ENCODE results near the gene NT5M.

NT5M gene

GRCh38 chr17:17366235-17366634 lies 63.1 kb downstream of the NT5M start:
- no peak overlapping the region for H3K27ac ChIP-seq (ENCODE audit: low read depth, low read length)
- no peaks in the 10 kb centered on the region for H3K4me1 ChIP-seq (ENCODE audit: control insufficient read depth, low read length)
- no peaks in the 10 kb centered on the region for H4K20me1 ChIP-seq (ENCODE audit: control insufficient read depth, insufficient read depth, low read depth, low read length)
- no peaks in the 10 kb centered on the region for H3K79me2 ChIP-seq (ENCODE audit: control insufficient read depth, low read length)
- peaks cover 18% of the 10 kb centered on the region for H3K27me3 ChIP-seq (ENCODE audit: control insufficient read depth, low read length)
- H3K9me3 ChIP-seq (ENCODE audit: control insufficient read depth, insufficient read depth, low read length): no peaks in the 10 kb centered on the region
- no peaks in the 10 kb centered on the region for H3K36me3 ChIP-seq (ENCODE audit: control insufficient read depth, low read length)
- no peaks in the 10 kb centered on the region for H3F3A ChIP-seq (ENCODE audit: control insufficient read depth, insufficient read depth)
- H3K9me2 ChIP-seq (replicated peaks; ENCODE audit: control insufficient read depth, low read length): no peaks in the 10 kb centered on the region
- H3K4me2 ChIP-seq (ENCODE audit: low read length): no peak overlapping the region
- no peak overlapping the region for H3K4me3 ChIP-seq (ENCODE audit: low read length)
- no peak for TF ChIP-seq CTCF (IDR thresholded peaks at IDR 0.05; ENCODE audit: low read depth, low read length, poor library complexity, severe bottlenecking)
- no peak for TF ChIP-seq EZH2phosphoT487 (IDR thresholded peaks at IDR 0.05; ENCODE audit: borderline replicate concordance, low read length)

- H3K27me3 ChIP-seq (ENCODE audit: control insufficient read depth, low read length): peaks cover 18% of the 10 kb centered on the region
- no peaks in the 10 kb centered on the region for H3K9me3 ChIP-seq (ENCODE audit: control insufficient read depth, insufficient read depth, low read length)
- H3F3A ChIP-seq (ENCODE audit: control insufficient read depth, insufficient read depth): no peaks in the 10 kb centered on the region
- no peaks in the 10 kb centered on the region for H3K36me3 ChIP-seq (ENCODE audit: control insufficient read depth, low read length)
- no peak overlapping the region for H3K27ac ChIP-seq (ENCODE audit: low read depth, low read length)
- H4K20me1 ChIP-seq (ENCODE audit: control insufficient read depth, insufficient read depth, low read depth, low read length): no peaks in the 10 kb centered on the region
- TF ChIP-seq EZH2phosphoT487 (IDR thresholded peaks at IDR 0.05; ENCODE audit: borderline replicate concordance, low read length): no peak
- TF ChIP-seq CTCF (IDR thresholded peaks at IDR 0.05; ENCODE audit: low read depth, low read length, poor library complexity, severe bottlenecking): no peak
- H3K4me3 ChIP-seq (ENCODE audit: low read length): no peak overlapping the region
- no peak overlapping the region for H3K4me2 ChIP-seq (ENCODE audit: low read length)
- H3K9me2 ChIP-seq (replicated peaks; ENCODE audit: control insufficient read depth, low read length): no peaks in the 10 kb centered on the region
- H3K79me2 ChIP-seq (ENCODE audit: control insufficient read depth, low read length): no peaks in the 10 kb centered on the region
- H3K4me1 ChIP-seq (ENCODE audit: control insufficient read depth, low read length): no peaks in the 10 kb centered on the region
Observed at GRCh38 chr17:17366941-17367875, 64.0 kb downstream of the NT5M start.

GRCh38 chr17:17367931-17368330 lies 64.8 kb downstream of the NT5M start:
- H3K4me2 ChIP-seq (ENCODE audit: low read length): no peak overlapping the region
- no peaks in the 10 kb centered on the region for H3K4me1 ChIP-seq (ENCODE audit: control insufficient read depth, low read length)
- TF ChIP-seq EZH2phosphoT487 (IDR thresholded peaks at IDR 0.05; ENCODE audit: borderline replicate concordance, low read length) (no peak), CTCF (IDR thresholded peaks at IDR 0.05; ENCODE audit: low read depth, low read length, poor library complexity, severe bottlenecking) (no peak)
- H3K9me3 ChIP-seq (ENCODE audit: control insufficient read depth, insufficient read depth, low read length): no peaks in the 10 kb centered on the region
- no peak overlapping the region for H3K27ac ChIP-seq (ENCODE audit: low read depth, low read length)
- no peaks in the 10 kb centered on the region for H3K9me2 ChIP-seq (replicated peaks; ENCODE audit: control insufficient read depth, low read length)
- H4K20me1 ChIP-seq (ENCODE audit: control insufficient read depth, insufficient read depth, low read depth, low read length): no peaks in the 10 kb centered on the region
- H3K36me3 ChIP-seq (ENCODE audit: control insufficient read depth, low read length): no peaks in the 10 kb centered on the region
- no peaks in the 10 kb centered on the region for H3F3A ChIP-seq (ENCODE audit: control insufficient read depth, insufficient read depth)
- no peaks in the 10 kb centered on the region for H3K79me2 ChIP-seq (ENCODE audit: control insufficient read depth, low read length)
- no peak overlapping the region for H3K4me3 ChIP-seq (ENCODE audit: low read length)
- peaks cover 18% of the 10 kb centered on the region for H3K27me3 ChIP-seq (ENCODE audit: control insufficient read depth, low read length)

All from DOHH2 (cell line).